Dendritic cell treated with granulocyte-macrophage colony-stimulating factor and Interleukin-4, amounts not matched to agents 40 ng/mL and 50 ng/mL, for 4 days (primary cell): ENCODE results near the gene TGFBR3.

ENCODE experiments used
- H3K27ac Mint-ChIP-seq: one replicate; pipeline ENCODE4 v1.8.0; 2022; ENCODE audit warnings: mild to moderate bottlenecking, mixed read lengths
- H3K27me3 Mint-ChIP-seq: one replicate; pipeline ENCODE4 v1.8.0; 2022; ENCODE audit warnings: mild to moderate bottlenecking, mixed read lengths
- H3K36me3 Mint-ChIP-seq: one replicate; pipeline ENCODE4 v1.8.0; 2022; ENCODE audit warnings: low read depth, mixed read lengths
- H3K4me1 Mint-ChIP-seq: one replicate; pipeline ENCODE4 v1.8.0; 2022; ENCODE audit warnings: low read depth, mixed read lengths
- H3K4me3 Mint-ChIP-seq: one replicate; pipeline ENCODE4 v1.8.0; 2022; ENCODE audit warnings: mild to moderate bottlenecking, moderate library complexity, mixed read lengths
- H3K9me3 Mint-ChIP-seq: one replicate; pipeline ENCODE4 v1.8.0; 2022; ENCODE audit warnings: mixed read lengths
- intact Hi-C: fragments of 100-400 bp; cut with micrococcal nuclease; formaldehyde crosslinking; loops from one replicate; pipeline ENCODE4 v1.15.0; 2022

The TGFBR3 gene

DNA sequence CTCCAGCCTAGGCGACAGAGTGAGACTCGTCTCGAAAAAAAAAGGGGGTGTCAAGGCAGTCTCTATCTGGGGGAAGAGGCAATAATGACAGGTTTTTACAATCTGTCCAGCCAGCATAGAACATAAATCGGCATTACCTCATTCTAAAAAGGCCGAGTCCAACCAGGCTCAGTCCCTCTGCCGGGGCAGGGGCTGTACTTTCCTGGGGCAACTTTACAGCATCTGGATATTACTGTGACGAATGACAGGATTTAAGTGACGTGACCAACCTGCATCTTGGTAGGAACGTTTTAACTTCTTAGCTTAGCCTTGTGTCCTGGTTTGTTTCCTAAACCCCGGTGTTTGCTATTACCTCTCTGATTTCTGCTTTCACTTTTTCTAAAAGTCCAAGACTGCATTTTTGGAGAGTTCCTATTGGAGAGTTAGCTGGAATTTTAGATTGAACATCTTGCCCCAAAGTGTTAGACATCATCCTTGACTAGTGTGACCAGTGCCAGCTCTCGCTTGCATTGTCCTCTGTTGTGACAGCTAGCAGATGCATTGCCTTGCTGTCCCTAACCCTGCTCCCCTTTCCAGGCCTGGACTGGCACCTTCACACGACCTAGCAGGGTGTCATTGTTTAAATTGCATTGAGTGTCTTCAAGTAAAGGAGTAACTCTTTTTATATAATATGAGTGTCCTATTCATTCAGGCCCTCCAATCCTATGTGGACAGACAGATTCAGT, 96.5 kb downstream of the TGFBR3 start:
- intact Hi-C loops, result no loop called here
- Mint-ChIP-seq H3K4me3 (no peak overlapping the region), H3K36me3 (no peaks in the 10 kb centered on the region), H3K27ac (no peak overlapping the region), H3K27me3 (no peaks in the 10 kb centered on the region), H3K9me3 (no peaks in the 10 kb centered on the region), H3K4me1 (no peaks in the 10 kb centered on the region)

DNA sequence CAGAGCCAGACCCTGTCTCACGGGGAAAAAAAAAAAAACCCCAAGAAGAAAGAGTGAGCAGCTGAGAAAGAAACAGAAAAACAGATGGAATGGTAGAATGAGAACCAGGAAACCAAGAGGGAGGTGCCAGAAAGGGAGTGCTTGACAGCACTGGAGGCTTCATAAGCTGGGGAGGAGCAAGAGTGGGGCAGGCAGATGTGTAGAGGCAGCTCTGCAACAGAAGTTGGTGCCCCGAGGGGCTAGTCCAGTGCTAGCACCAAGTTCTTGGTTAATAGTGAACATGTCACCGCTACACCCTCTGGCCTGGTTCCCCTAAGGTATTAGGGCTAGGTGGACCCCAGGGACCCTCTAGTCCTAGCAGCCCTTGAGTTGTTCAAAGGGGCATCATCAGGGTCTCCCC, 98.0 kb downstream of the TGFBR3 start:
- H3K36me3 Mint-ChIP-seq, result no peaks in the 10 kb centered on the region
- H3K27ac Mint-ChIP-seq, result no peak overlapping the region
- intact Hi-C loops, result no loop called here
- no peak overlapping the region for H3K4me3 Mint-ChIP-seq
- H3K27me3 Mint-ChIP-seq, result no peaks in the 10 kb centered on the region
- H3K9me3 Mint-ChIP-seq, result no peaks in the 10 kb centered on the region
- no peaks in the 10 kb centered on the region for H3K4me1 Mint-ChIP-seq

GRCh38 chr1:91784616-91785015, 101.3 kb downstream of the TGFBR3 start:
- H3K27me3 Mint-ChIP-seq, result no peaks in the 10 kb centered on the region
- H3K4me3 Mint-ChIP-seq, result no peak overlapping the region
- no peak overlapping the region for H3K27ac Mint-ChIP-seq
- no peaks in the 10 kb centered on the region for H3K36me3 Mint-ChIP-seq
- H3K4me1 Mint-ChIP-seq, result no peaks in the 10 kb centered on the region
- H3K9me3 Mint-ChIP-seq, result no peaks in the 10 kb centered on the region
- intact Hi-C loops, result no loop called here

GRCh38 chr1:91784191-91784590, 101.8 kb downstream of the TGFBR3 start:
- no peak overlapping the region for H3K27ac Mint-ChIP-seq
- no peaks in the 10 kb centered on the region for H3K4me1 Mint-ChIP-seq
- H3K9me3 Mint-ChIP-seq, result no peaks in the 10 kb centered on the region
- no peaks in the 10 kb centered on the region for H3K27me3 Mint-ChIP-seq
- H3K36me3 Mint-ChIP-seq, result no peaks in the 10 kb centered on the region
- H3K4me3 Mint-ChIP-seq, result no peak overlapping the region
- intact Hi-C loops, result no loop called here

- H3K9me3 Mint-ChIP-seq, result no peaks in the 10 kb centered on the region
- intact Hi-C loops, result no loop called here
- no peaks in the 10 kb centered on the region for H3K36me3 Mint-ChIP-seq
- H3K4me1 Mint-ChIP-seq, result no peaks in the 10 kb centered on the region
- no peaks in the 10 kb centered on the region for H3K27me3 Mint-ChIP-seq
- no peak overlapping the region for H3K27ac Mint-ChIP-seq
- no peak overlapping the region for H3K4me3 Mint-ChIP-seq
Measured at GRCh38 chr1:91783423-91784170, 102.4 kb downstream of the TGFBR3 start.

DNA sequence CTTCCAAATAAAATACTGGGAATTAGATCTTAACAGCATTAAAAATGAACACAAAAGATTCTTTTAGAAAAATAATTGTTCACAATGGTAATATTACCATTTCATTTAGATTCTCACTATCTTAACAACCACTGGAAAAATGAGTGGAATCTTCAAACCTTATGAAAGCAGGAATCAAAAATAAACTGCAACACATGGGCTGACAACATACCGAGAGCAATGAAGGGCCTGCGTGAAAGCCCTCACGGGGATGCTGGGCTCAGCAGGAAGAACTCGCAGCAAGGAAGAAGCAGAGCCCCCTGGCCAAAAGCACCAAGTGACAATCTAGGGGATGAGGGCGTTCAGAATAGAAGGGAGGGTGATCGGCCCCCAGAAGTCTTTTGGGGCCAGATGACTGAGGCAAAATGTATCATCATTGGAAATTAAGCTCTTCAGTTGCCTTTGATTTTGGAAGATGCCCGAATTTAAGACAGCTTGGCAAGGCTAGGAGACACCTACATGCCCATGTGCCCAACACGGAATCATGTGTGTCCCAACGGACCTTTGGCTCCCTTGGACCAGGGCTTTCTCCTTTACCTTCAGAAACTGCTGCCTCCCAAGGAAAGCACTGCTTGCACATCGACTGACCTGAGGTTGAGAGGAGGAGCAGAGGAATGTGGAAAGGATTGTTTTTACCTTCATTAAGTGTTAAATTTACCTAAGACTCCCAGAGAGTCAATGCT, 103.9 kb downstream of the TGFBR3 start:
- Mint-ChIP-seq H3K9me3 (no peaks in the 10 kb centered on the region), H3K27ac (no peak overlapping the region), H3K27me3 (no peaks in the 10 kb centered on the region), H3K36me3 (no peaks in the 10 kb centered on the region), H3K4me1 (no peaks in the 10 kb centered on the region), H3K4me3 (no peak overlapping the region)
- intact Hi-C loops, result no loop called here

GRCh38 chr1:91781371-91781825, 104.6 kb downstream of the TGFBR3 start:
- H3K4me1 Mint-ChIP-seq, result no peaks in the 10 kb centered on the region
- intact Hi-C loops, result no loop called here
- no peaks in the 10 kb centered on the region for H3K9me3 Mint-ChIP-seq
- no peak overlapping the region for H3K4me3 Mint-ChIP-seq
- no peak overlapping the region for H3K27ac Mint-ChIP-seq
- no peaks in the 10 kb centered on the region for H3K27me3 Mint-ChIP-seq
- H3K36me3 Mint-ChIP-seq, result no peaks in the 10 kb centered on the region

- Mint-ChIP-seq H3K4me3 (no peak overlapping the region), H3K36me3 (no peaks in the 10 kb centered on the region), H3K27ac (no peak overlapping the region), H3K9me3 (no peaks in the 10 kb centered on the region), H3K27me3 (no peaks in the 10 kb centered on the region), H3K4me1 (no peaks in the 10 kb centered on the region)
- intact Hi-C loops, result no loop called here
Measured at GRCh38 chr1:91779548-91780021, 106.4 kb downstream of the TGFBR3 start.

- no peak overlapping the region for H3K4me3 Mint-ChIP-seq
- no peak overlapping the region for H3K27ac Mint-ChIP-seq
Measured at GRCh38 chr1:91778964-91779363, 107.0 kb downstream of the TGFBR3 start.

GRCh38 chr1:91777630-91778300, 108.2 kb downstream of the TGFBR3 start:
- H3K4me1 Mint-ChIP-seq, result no peaks in the 10 kb centered on the region
- no peak overlapping the region for H3K27ac Mint-ChIP-seq
- no peaks in the 10 kb centered on the region for H3K36me3 Mint-ChIP-seq
- H3K27me3 Mint-ChIP-seq, result no peaks in the 10 kb centered on the region
- intact Hi-C loops, result no loop called here
- no peak overlapping the region for H3K4me3 Mint-ChIP-seq
- H3K9me3 Mint-ChIP-seq, result no peaks in the 10 kb centered on the region

More at GRCh38 chr1:91778964-91779363, 107.0 kb downstream of the TGFBR3 start:
- Mint-ChIP-seq H3K36me3 (no peaks in the 10 kb centered on the region), H3K27me3 (no peaks in the 10 kb centered on the region), H3K9me3 (no peaks in the 10 kb centered on the region), H3K4me1 (no peaks in the 10 kb centered on the region)
- intact Hi-C loops, result no loop called here

DNA sequence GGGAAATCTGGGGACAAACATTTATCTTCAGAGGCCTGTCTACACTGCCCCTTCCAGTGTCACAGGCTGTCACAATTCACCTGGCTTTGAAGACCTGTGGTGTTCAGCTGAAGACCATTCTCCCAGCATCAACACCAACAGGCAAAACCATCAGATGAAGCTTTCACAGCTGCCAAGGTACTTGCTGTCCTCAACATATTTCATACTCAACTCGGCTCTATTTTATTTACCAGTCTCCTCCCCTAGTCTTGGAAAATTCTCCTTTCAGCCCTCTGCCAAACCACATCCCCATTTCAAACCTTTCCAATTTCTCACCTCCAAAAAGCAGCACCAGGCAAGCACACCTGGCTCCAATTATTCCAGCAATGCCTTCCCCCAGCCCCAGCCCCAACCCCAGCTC, 108.8 kb downstream of the TGFBR3 start:
- no peak overlapping the region for H3K4me3 Mint-ChIP-seq
- H3K9me3 Mint-ChIP-seq, result no peaks in the 10 kb centered on the region
- H3K27me3 Mint-ChIP-seq, result no peaks in the 10 kb centered on the region
- no peaks in the 10 kb centered on the region for H3K4me1 Mint-ChIP-seq
- intact Hi-C loops, result no loop called here
- no peaks in the 10 kb centered on the region for H3K36me3 Mint-ChIP-seq
- no peak overlapping the region for H3K27ac Mint-ChIP-seq

GRCh38 chr1:91776068-91776794, 109.7 kb downstream of the TGFBR3 start:
- H3K27me3 Mint-ChIP-seq, result no peaks in the 10 kb centered on the region
- H3K4me1 Mint-ChIP-seq, result no peaks in the 10 kb centered on the region
- no peak overlapping the region for H3K27ac Mint-ChIP-seq
- no peaks in the 10 kb centered on the region for H3K9me3 Mint-ChIP-seq
- intact Hi-C loops, result no loop called here
- no peaks in the 10 kb centered on the region for H3K36me3 Mint-ChIP-seq
- H3K4me3 Mint-ChIP-seq, result no peak overlapping the region

DNA sequence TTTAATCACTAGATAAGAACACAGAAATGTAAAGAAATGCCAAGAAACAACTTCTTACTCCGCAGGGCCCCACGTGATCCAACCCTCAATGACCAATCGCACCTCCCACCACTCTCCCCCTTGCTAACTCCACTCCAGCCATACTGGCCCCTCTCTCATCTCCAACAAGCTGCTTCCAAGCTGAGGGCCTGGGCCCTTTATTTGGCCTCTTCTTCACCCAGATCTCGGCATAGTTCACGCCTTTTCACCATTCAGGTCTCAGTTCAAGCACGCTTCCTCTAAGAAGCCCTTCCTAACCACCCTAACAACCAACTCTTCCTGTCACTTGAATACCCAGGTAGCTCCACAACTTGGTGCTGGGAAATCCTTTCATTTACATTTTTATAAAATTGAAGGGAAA, 110.7 kb downstream of the TGFBR3 start:
- Mint-ChIP-seq H3K27ac (no peak overlapping the region), H3K9me3 (no peaks in the 10 kb centered on the region), H3K36me3 (no peaks in the 10 kb centered on the region), H3K4me3 (no peak overlapping the region), H3K4me1 (no peaks in the 10 kb centered on the region), H3K27me3 (no peaks in the 10 kb centered on the region)
- intact Hi-C loops, result no loop called here
